Osteoblast (primary cell): ENCODE measurements around the gene PAK4. TPM values are rescaled to one million over a fixed set of nuclear protein-coding genes. Genes with fewer than 3 reads are reported as not detected.

Experiments used
- DNase-seq: peaks from one replicate; pipeline ENCODE4 v3.0.0; 2011; ENCODE audit warnings: low spot score, mixed read lengths; ENCODE audit not compliant: insufficient read length; ENCODE audit errors: missing footprints
- H2AFZ ChIP-seq: 2 replicates; pipeline ENCODE4 v1.6.0; 2011; ENCODE audit warnings: mild to moderate bottlenecking, low read length
- H3K27ac ChIP-seq: 2 replicates; pipeline ENCODE4 v1.5.1; 2011; ENCODE audit warnings: mild to moderate bottlenecking, low read depth, low read length, moderate library complexity
- H3K27me3 ChIP-seq: 2 replicates; pipeline ENCODE4 v1.6.0; 2012; ENCODE audit warnings: mild to moderate bottlenecking, control low read depth, inconsistent platforms, low read length, moderate library complexity; ENCODE audit not compliant: insufficient read depth
- H3K36me3 ChIP-seq: 2 replicates; pipeline ENCODE4 v1.5.1; 2011; ENCODE audit warnings: mild to moderate bottlenecking, low read length, control low read depth, moderate library complexity; ENCODE audit not compliant: insufficient read depth
- H3K4me1 ChIP-seq: 2 replicates; pipeline ENCODE4 v1.5.1; 2011; ENCODE audit warnings: mild to moderate bottlenecking, low read length, control low read depth, moderate library complexity; ENCODE audit not compliant: insufficient read depth
- H3K4me2 ChIP-seq: 2 replicates; pipeline ENCODE4 v1.6.0; 2011; ENCODE audit warnings: mild to moderate bottlenecking, low read length; ENCODE audit not compliant: insufficient read depth
- H3K4me3 ChIP-seq: fragments of 200-600 bp; sonication (generic); 3 replicates; pipeline ENCODE4 v1.5.1; 2012; ENCODE audit warnings: mild to moderate bottlenecking, low read length, inconsistent platforms; ENCODE audit not compliant: insufficient read depth
- H3K79me2 ChIP-seq: 2 replicates; pipeline ENCODE4 v1.6.0; 2012; ENCODE audit warnings: mild to moderate bottlenecking, low read length, control low read depth, inconsistent platforms; ENCODE audit not compliant: insufficient read depth
- H3K9me3 ChIP-seq: 2 replicates; pipeline ENCODE4 v1.5.1; 2011; ENCODE audit warnings: low read depth, low read length, control low read depth
- H4K20me1 ChIP-seq: 2 replicates; pipeline ENCODE4 v1.6.0; 2012; ENCODE audit warnings: mild to moderate bottlenecking, low read length, control low read depth; ENCODE audit not compliant: insufficient read depth
- CTCF ChIP-seq: IDR thresholded peaks from 2 replicates; pipeline ENCODE4 v1.5.1; 2011; ENCODE audit warnings: mild to moderate bottlenecking, low read depth, low read length, moderate library complexity; ENCODE audit errors: extremely low read depth
- total RNA-seq: library from RNA; depleted of rRNA; stranded (reverse); fragments of >200 nt; gene quantifications from 2 replicates; pipeline ENCODE4 v1.2.3, GENCODE V29; 2012

PAK4 gene
- total RNA-seq, 1 donor, result 9.4 TPM

- no peaks in the 10 kb centered on the region for H3K27me3 ChIP-seq
- H3K4me3 ChIP-seq, result no peak overlapping the region
- peaks cover 13% of the 10 kb centered on the region for H3K36me3 ChIP-seq
- H3K4me1 ChIP-seq, result no peaks in the 10 kb centered on the region
- no peak overlapping the region for H2AFZ ChIP-seq
- TF ChIP-seq CTCF, result no peak
- no peak overlapping the region for H3K4me2 ChIP-seq
- no peak overlapping the region for H3K27ac ChIP-seq
- H3K79me2 ChIP-seq, result no peaks in the 10 kb centered on the region
- H4K20me1 ChIP-seq, result no peaks in the 10 kb centered on the region
- DNase-seq, result no peak
- H3K9me3 ChIP-seq, result no peaks in the 10 kb centered on the region
Observed at GRCh38 chr19:39181500-39182173, 56.1 kb downstream of the PAK4 start.

GRCh38 chr19:39182174-39182505 lies 56.6 kb downstream of the PAK4 start:
- Histone ChIP-seq H3K4me3 (no peak overlapping the region), H3K27me3 (no peaks in the 10 kb centered on the region), H3K79me2 (no peaks in the 10 kb centered on the region), H2AFZ (no peak overlapping the region), H3K9me3 (no peaks in the 10 kb centered on the region), H3K4me2 (no peak overlapping the region), H3K27ac (no peak overlapping the region), H3K4me1 (no peaks in the 10 kb centered on the region), H3K36me3 (peaks cover 13% of the 10 kb centered on the region), H4K20me1 (no peaks in the 10 kb centered on the region)
- peak; percentile 93 for DNase-seq
- no peak for TF ChIP-seq CTCF

- H3K9me3 ChIP-seq, result no peaks in the 10 kb centered on the region
- no peak for TF ChIP-seq CTCF
- no peaks in the 10 kb centered on the region for H3K27me3 ChIP-seq
- H3K27ac ChIP-seq, result no peak overlapping the region
- no peaks in the 10 kb centered on the region for H3K4me1 ChIP-seq
- H3K79me2 ChIP-seq, result no peaks in the 10 kb centered on the region
- H2AFZ ChIP-seq, result no peak overlapping the region
- no peaks in the 10 kb centered on the region for H4K20me1 ChIP-seq
- DNase-seq, result no peak
- no peak overlapping the region for H3K4me3 ChIP-seq
- H3K4me2 ChIP-seq, result no peak overlapping the region
- H3K36me3 ChIP-seq, result peaks cover 10% of the 10 kb centered on the region
Observed at GRCh38 chr19:39183104-39183503, 57.5 kb downstream of the PAK4 start.

GRCh38 chr19:39186391-39186790 lies 60.8 kb downstream of the PAK4 start:
- Histone ChIP-seq H4K20me1 (no peaks in the 10 kb centered on the region), H3K36me3 (no peaks in the 10 kb centered on the region), H2AFZ (no peak overlapping the region), H3K4me2 (no peak overlapping the region), H3K79me2 (no peaks in the 10 kb centered on the region), H3K4me1 (no peaks in the 10 kb centered on the region), H3K27me3 (peaks cover 8% of the 10 kb centered on the region), H3K27ac (no peak overlapping the region), H3K9me3 (no peaks in the 10 kb centered on the region), H3K4me3 (no peak overlapping the region)
- no peak for DNase-seq
- no peak for TF ChIP-seq CTCF
